ENCODE data around the gene TPCN1.

TPCN1 gene

DNA sequence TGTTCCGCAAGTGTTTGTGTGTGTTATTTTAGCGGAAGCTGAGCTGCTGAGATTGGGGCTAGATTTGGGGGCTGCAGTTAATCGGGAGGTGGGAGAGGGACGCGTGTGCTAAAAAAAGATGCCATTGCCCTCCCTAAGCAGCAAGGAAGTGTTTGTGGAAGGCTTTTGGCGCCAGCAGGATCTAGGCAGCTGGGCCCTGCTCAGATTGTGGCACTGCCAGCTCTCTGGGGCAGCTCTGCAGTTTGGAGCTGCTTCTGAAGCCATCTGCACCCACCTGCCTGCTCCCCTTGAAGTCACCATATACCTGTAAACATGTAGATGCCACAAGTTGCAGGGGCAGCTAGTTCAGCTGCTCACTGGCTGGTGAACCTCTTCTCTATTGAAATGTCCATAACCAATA, 28.8 kb downstream of the TPCN1 start:
- no peak for TF ChIP-seq JUND (IDR thresholded peaks at IDR 0.05; ENCODE audit: low read depth)
- in situ Hi-C loops (cut with HindIII; ENCODE audit: low pct_unique_long_range_greater_than_20kb, low sequenced_read_pairs): no loop called here
- no peak for DNase-seq (ENCODE audit: low read depth in 1 of 2, low spot score in 1 of 2)

DNA sequence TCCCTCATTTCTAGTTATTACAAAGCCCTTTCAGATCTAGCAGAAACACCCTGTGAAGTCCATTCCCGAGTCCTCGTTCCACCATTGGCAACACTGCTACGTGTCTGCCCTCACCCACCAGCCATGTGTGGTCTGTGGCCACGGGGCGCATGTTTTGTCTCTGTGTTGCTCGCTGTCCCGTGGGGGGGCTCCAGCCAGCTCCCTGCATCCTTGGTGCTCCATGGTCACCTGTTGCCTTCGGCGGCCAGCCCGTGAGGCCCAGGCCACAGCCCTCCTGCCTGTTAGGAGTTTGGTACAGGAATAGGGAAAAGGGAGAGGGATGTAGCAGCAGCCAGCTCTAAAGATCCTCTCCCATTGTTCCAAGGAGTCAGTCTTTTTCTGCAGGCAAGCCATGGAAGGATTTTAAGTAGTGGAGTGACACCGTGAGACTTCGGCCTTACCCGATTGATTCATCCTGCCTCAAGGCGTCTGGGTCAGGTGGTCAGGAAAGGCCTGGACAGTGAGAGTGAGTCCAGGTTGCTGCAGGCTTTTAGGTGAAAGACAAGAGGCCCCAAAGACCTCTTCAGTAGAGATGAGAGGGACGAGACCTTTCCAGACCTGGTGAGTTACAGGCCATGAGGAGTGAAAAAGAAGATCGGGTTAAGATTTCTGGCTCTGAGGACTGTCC, 30.3 kb downstream of the TPCN1 start:
- in situ Hi-C loops (cut with HindIII; ENCODE audit: low pct_unique_long_range_greater_than_20kb, low sequenced_read_pairs): no loop called here
- TF ChIP-seq JUND (IDR thresholded peaks at IDR 0.05; ENCODE audit: low read depth): no peak
- no peak for DNase-seq (ENCODE audit: low read depth in 1 of 2, low spot score in 1 of 2)

DNA sequence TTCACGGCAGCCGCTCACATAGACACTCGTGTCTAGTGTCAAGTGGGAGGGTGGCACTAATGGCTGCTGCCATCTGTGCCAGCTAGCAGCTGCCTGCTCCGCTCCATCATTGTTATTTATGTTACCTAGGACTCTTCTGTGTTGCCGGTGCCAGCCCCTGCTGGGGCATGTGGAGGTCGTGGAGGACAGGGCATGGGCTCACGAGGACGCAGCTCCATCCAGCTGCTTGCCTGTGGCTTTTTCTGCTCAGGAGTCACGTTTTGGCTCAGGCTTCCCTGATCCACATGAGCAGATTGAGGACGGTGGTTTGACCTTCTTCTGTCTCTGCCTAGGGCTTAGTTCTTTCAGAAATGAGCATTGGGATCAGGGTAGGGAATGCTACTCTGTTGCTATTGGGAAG, 31.2 kb downstream of the TPCN1 start:
- in situ Hi-C loops (cut with HindIII; ENCODE audit: low pct_unique_long_range_greater_than_20kb, low sequenced_read_pairs): no loop called here

DNA sequence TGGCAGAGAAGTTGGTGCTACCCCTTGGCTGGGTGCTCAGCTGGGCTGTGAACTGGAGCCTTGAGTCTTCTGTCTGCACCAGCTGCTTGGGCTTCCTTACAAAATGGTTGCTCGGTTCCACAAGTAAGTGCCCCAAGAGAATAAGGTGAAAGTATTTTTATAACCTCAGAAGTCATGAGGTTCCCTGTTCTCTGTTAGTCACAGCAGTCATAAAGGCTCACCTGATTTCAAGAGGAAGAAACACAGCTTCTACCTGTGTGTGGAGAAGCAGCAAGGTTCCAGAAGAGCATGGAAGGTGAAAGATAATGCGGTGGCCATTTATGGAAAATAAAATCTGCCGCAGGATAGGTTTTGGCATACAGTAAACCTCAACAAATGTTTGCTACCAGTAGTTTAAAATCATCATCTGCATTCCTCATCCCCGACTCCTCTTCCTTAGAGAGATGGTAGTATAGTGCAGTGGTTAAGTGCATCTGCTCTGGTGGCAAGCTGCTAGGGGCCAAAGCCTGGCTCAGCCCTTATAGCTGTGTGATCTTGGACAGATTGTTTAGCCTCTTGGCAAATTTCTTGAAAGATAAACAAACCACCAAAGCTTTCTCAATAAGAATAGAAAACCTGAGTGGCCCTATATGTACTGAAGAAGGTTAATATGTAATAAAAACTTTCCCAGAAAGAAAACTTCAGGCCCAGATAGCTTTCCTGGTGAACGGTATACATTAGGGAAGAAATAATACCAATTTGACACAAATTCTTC, 32.4 kb downstream of the TPCN1 start:
- in situ Hi-C loops (cut with HindIII; ENCODE audit: low pct_unique_long_range_greater_than_20kb, low sequenced_read_pairs): no loop called here
- DNase-seq (ENCODE audit: low read depth in 1 of 2, low spot score in 1 of 2): no peak
- TF ChIP-seq JUND (IDR thresholded peaks at IDR 0.05; ENCODE audit: low read depth): no peak

More for the DNA sequence above, 31.2 kb downstream of the TPCN1 start:
- DNase-seq (ENCODE audit: low read depth in 1 of 2, low spot score in 1 of 2): no peak
- no peak for TF ChIP-seq JUND (IDR thresholded peaks at IDR 0.05; ENCODE audit: low read depth)

DNA sequence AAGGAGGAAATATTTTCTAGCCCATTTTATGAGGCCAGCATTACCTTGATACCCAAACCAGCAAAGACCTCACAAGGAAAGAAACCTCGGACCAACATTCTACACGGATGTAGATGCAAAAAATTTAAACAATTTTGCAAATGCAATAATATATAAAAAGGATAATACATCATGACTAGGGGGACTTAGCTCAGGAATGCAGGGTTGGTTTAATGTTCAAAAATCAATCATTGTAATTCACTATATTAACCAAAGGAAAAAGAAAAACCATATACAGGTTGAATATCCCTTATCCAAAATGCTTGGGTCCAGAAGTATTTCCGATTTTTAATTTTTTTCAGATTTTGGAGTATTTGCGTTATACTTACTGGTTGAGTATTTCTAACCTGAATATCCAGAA, 33.0 kb downstream of the TPCN1 start:
- no peak for DNase-seq (ENCODE audit: low read depth in 1 of 2, low spot score in 1 of 2)
- in situ Hi-C loops (cut with HindIII; ENCODE audit: low pct_unique_long_range_greater_than_20kb, low sequenced_read_pairs): no loop called here
- TF ChIP-seq JUND (IDR thresholded peaks at IDR 0.05; ENCODE audit: low read depth): no peak

DNA sequence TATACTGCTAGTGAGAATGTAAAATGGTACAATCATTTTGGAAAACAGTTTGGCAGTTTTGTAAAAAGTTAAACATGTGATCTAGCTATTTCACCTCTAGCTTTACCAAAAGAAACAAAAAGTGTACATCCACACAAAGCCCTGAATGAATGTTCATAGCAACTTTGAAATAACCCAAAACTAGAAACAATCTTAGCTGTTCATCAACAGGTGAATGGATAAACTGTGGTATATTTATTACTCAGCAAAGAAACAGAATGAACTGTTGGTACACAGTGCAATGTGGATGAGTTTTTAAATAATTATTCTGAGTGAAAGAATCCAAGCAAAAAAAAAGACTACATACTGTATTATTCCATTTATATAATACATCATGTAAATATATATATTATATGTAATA, 36.3 kb downstream of the TPCN1 start:
- in situ Hi-C loops (cut with HindIII; ENCODE audit: low pct_unique_long_range_greater_than_20kb, low sequenced_read_pairs): no loop called here
- TF ChIP-seq JUND (IDR thresholded peaks at IDR 0.05; ENCODE audit: low read depth): no peak
- no peak for DNase-seq (ENCODE audit: low read depth in 1 of 2, low spot score in 1 of 2)

DNA sequence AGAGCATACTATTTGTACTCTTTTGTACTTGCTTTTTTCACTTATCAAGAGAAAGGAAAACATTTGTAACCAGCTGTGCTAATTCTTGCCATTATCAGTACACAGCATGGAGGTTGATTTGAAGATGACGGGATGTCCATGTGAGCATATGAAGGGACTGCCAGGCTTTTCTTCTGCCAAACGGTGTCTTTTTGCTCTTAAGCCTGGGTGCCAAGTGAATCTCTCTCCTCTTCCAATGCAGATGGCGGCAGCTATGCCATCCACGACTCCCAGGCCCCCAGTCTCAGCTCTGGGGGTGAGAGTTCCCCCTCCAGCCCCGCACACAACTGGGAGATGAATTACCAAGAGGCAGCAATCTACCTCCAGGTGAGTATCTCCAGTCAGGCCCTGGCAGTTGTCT, 38.9 kb downstream of the TPCN1 start:
- in situ Hi-C loops (cut with HindIII; ENCODE audit: low pct_unique_long_range_greater_than_20kb, low sequenced_read_pairs): no loop called here
- DNase-seq (ENCODE audit: low read depth in 1 of 2, low spot score in 1 of 2): no peak

DNA sequence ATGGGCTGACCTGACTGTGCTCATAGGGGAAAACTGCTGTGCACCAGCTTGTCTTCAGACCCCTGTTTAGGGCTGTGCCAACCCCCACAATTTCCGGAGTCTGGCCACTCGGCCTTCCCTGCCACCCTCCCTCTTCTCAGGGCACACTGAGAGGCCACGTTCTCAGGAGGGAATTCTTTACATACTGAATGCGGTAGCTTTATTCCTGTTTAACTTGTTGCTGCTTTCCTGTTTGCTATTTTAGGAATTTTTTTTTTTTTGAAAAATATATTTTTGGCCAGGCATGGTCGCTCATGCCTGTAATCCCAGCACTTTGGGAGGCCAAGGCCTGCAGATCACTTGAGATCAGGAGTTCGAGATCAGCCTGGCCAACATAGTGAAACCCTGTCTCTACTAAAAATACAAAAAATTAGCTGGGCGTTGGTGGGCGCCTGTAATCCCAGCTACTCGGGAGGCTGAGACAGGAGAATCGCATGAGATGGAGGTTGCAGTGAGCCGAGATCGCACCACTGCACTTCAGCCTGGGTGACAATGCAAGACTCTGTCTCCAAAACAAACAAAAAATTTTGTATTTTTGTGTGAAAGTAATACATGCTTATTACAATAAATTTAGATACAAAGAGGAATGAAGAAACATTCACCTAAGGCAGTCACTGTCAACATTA, 39.5 kb downstream of the TPCN1 start:
- DNase-seq (ENCODE audit: low read depth in 1 of 2, low spot score in 1 of 2): no peak
- in situ Hi-C loops (cut with HindIII; ENCODE audit: low pct_unique_long_range_greater_than_20kb, low sequenced_read_pairs): no loop called here
- no peak for TF ChIP-seq JUND (IDR thresholded peaks at IDR 0.05; ENCODE audit: low read depth)

More for the DNA sequence above, 38.9 kb downstream of the TPCN1 start:
- no peak for TF ChIP-seq JUND (IDR thresholded peaks at IDR 0.05; ENCODE audit: low read depth)

DNA sequence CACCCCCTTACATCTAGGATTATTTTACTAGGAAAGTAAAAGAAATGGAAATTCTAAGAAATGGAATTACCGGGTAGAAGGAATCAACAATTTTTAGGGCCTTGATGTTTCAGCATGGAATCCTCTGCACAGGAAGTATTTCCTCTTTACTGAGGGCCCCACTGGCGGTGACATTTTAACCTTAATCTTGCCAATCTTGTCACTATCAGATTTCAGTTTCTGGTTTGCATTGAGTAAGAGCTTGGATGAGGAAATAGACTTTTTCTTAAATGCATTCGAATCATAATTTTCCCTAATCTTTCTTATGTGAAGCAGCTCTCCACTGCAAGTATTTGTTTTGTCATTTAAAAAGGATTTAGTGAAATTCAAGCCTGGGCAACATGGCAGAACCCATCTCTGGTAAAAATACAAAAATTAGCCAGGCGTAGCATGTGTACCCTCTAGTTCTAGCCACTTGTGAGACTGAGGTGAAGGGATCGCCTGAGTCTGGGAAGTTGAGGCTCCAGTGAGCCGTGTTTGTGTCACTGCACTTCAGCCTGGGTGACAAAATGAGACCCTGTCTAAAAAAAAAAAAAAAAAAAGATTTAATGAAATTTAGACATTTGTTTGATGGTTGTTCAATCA, 40.7 kb downstream of the TPCN1 start:
- peak in 1 of 2 experiments; percentile 23 for DNase-seq (ENCODE audit: low read depth in 1 of 2, low spot score in 1 of 2)
- in situ Hi-C loops (cut with HindIII; ENCODE audit: low pct_unique_long_range_greater_than_20kb, low sequenced_read_pairs): no loop called here
- no peak for TF ChIP-seq JUND (IDR thresholded peaks at IDR 0.05; ENCODE audit: low read depth)

DNA sequence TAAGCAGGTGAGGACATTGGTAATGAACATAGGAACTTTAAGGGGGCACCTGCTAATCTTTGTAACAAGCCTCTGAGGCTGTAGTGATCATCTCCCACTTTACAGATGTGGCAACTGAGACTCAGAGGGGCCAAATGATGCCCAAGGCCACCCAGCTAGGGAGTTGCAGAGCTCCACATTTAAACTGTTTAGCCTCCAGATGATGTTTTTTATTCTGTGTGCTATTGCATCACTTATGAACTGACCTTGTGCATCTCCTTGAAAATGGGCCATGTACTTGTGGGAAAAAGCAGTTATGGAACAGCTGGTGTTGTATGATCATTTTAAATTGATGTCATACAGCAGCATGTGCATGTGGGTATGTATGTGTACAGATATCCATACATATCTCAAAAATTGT, 41.4 kb downstream of the TPCN1 start:
- DNase-seq (ENCODE audit: low read depth in 1 of 2, low spot score in 1 of 2): no peak
- in situ Hi-C loops (cut with HindIII; ENCODE audit: low pct_unique_long_range_greater_than_20kb, low sequenced_read_pairs): no loop called here
- TF ChIP-seq JUND (IDR thresholded peaks at IDR 0.05; ENCODE audit: low read depth): no peak

DNA sequence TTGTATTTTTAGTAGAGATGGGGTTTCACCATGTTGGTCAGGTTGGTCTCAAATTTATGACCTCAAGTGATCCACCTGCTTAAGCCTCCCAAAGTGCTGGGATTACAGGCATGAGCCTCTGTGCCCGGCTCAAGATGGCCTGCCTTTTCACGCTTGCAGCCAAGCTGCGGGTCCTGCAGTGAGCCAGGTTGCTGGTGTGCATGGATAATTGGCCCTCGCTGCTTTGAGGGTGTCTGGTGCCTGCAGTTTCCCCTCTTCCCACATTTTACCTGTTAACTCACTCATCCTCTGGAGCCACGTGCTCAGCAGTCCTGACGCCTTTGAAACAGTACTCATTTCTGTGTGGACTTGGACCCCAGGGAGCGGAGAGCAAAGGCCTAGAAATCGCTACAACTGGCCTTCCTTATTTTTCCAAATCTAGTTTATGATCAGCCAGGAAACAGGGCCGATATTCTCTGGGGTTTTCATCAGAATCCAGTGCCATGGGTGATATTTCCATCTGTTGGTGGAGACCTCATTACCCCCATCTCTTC, 42.2 kb downstream of the TPCN1 start:
- in situ Hi-C loops (cut with HindIII; ENCODE audit: low pct_unique_long_range_greater_than_20kb, low sequenced_read_pairs): no loop called here
- no peak for TF ChIP-seq JUND (IDR thresholded peaks at IDR 0.05; ENCODE audit: low read depth)
- no peak for DNase-seq (ENCODE audit: low read depth in 1 of 2, low spot score in 1 of 2)

DNA sequence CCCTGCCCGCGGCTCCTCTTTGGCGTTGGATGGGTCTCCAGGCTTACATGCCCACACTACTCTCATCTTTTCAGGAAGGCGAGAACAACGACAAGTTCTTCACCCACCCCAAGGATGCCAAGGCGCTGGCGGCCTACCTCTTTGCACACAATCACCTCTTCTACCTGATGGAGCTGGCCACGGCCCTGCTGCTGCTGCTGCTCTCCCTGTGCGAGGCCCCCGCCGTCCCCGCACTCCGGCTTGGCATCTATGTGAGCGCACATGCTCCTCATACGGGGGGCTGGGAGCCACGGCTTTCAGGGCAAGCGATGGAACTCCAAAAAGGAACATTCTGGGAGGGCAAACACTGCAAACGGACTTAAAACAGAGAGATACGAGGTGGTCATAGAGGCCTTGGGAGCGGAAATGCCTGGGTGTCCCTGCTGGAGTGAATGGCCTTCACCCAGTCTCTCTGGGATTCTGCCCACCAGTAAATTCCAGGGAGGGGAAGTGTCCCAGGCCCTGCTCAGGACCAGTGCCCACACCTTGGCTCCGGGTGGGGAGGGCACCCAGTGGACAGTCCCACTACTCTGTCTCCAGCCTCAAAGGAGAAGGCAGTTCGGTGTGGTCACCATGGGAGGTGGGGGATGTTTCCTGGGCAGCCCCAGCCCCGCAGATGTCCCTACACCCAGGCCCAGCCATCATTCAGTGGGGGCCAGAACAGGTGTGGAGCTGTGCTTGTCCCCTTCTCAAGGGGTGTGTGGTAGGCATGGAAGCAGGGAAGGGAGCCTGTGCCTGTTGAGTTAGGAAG, 45.0 kb downstream of the TPCN1 start:
- in situ Hi-C loops (cut with HindIII; ENCODE audit: low pct_unique_long_range_greater_than_20kb, low sequenced_read_pairs): no loop called here
- DNase-seq (ENCODE audit: low read depth in 1 of 2, low spot score in 1 of 2): no peak
- no peak for TF ChIP-seq JUND (IDR thresholded peaks at IDR 0.05; ENCODE audit: low read depth)

All from T47D (cell line).